H1 (cell line): ENCODE measurements around the gene SMAD1. TPM values are rescaled to one million over a fixed set of nuclear protein-coding genes. Genes with fewer than 3 reads are reported as not detected.
"Not testable (repeated sequence)": the region's sequence is repeated elsewhere in the genome, so short reads cannot be mapped to it uniquely, and the experiment has no call there.

Source experiments
- CTCF ChIA-PET: fragments of 300-600 bp; sonication (Branson Sonifier 250); formaldehyde crosslinking; loops from one replicate; lab custom pipeline; 2021; ENCODE audit not compliant: partially characterized antibody; lab: Charles Lee
- POLR2A ChIA-PET: fragments of 300-600 bp; sonication (Branson Sonifier 250); formaldehyde crosslinking; loops from one replicate; lab custom pipeline; 2021; ENCODE audit warnings: inconsistent platforms; ENCODE audit not compliant: partially characterized antibody; lab: Charles Lee
- DNase-seq, 2 experiments: peaks; one replicate each; pipeline versions ENCODE4 v3.0.0 to v3.0.0-alpha.2; 2010 to 2022; ENCODE audit warnings: low spot score in 2 of 2, low read depth in 1 of 2, mixed read lengths in 1 of 2
- FAIRE-seq: peaks from 2 replicates; lab custom pipeline; 2011; peaks lifted over from hg19 to GRCh38; lab: Jason Lieb, UNC
- H2AFZ ChIP-seq: 2 replicates; pipeline ENCODE4 v1.8.1; 2012; ENCODE audit warnings: low read length, inconsistent platforms
- H2AK5ac ChIP-seq: 2 replicates; pipeline ENCODE4 v1.6.1; 2013; ENCODE audit warnings: low read depth, low read length
- H2BK120ac ChIP-seq: replicated peaks from 2 replicates; pipeline ENCODE3; 2013; ENCODE audit warnings: low read depth, low read length, inconsistent platforms
- H2BK12ac ChIP-seq: 2 replicates; pipeline ENCODE4 v1.6.1; 2013; ENCODE audit warnings: low read depth, low read length
- H2BK15ac ChIP-seq: 2 replicates; pipeline ENCODE4 v1.6.1; 2013; ENCODE audit warnings: low read length
- H2BK20ac ChIP-seq: 2 replicates; pipeline ENCODE4 v1.6.1; 2013; ENCODE audit warnings: low read length
- H2BK5ac ChIP-seq: 2 replicates; pipeline ENCODE4 v1.6.1; 2013; ENCODE audit warnings: low read depth, low read length
- H3K14ac ChIP-seq: 2 replicates; pipeline ENCODE4 v1.6.1; 2013; ENCODE audit warnings: inconsistent platforms; ENCODE audit not compliant: insufficient read length
- H3K18ac ChIP-seq: 2 replicates; pipeline ENCODE4 v1.6.1; 2013; ENCODE audit warnings: low read length; ENCODE audit errors: extremely low read depth
- H3K23ac ChIP-seq: 2 replicates; pipeline ENCODE4 v1.6.1; 2013; ENCODE audit warnings: inconsistent platforms; ENCODE audit not compliant: insufficient read length
- H3K23me2 ChIP-seq: 2 replicates; pipeline ENCODE4 v1.6.1; 2013; ENCODE audit warnings: low read depth, low read length
- H3K27ac ChIP-seq: 2 replicates; pipeline ENCODE4 v1.6.1; 2011; ENCODE audit warnings: low read depth, low read length, inconsistent platforms
- H3K27me3 ChIP-seq, 4 experiments: replicated peaks in 1 of 4; 1 replicate in 1 of 4; 2 replicates in 3 of 4; pipeline versions ENCODE4 v1.6.1 to v1.8.1; 2011 to 2013; ENCODE audit warnings: low read length in 3 of 4, mild to moderate bottlenecking in 3 of 4, inconsistent platforms in 2 of 4, mixed read lengths in 2 of 4, moderate library complexity in 1 of 4; ENCODE audit not compliant: control insufficient read depth in 3 of 4, insufficient read depth in 3 of 4; ENCODE audit errors: extremely low read depth in 1 of 4
- H3K36me3 ChIP-seq, 4 experiments: 2 replicates each; pipeline versions ENCODE4 v1.6.1 to v1.8.1; 2011 to 2013; ENCODE audit warnings: mild to moderate bottlenecking in 4 of 4, low read length in 3 of 4, moderate library complexity in 2 of 4, control low read depth in 1 of 4, inconsistent platforms in 1 of 4; ENCODE audit not compliant: insufficient read depth in 4 of 4, control insufficient read depth in 2 of 4
- H3K4ac ChIP-seq: replicated peaks from 2 replicates; pipeline ENCODE3; 2013; ENCODE audit warnings: low read length, low read depth, mixed read lengths, inconsistent platforms; ENCODE audit not compliant: insufficient read length
- H3K4me1 ChIP-seq, 4 experiments: replicated peaks in 1 of 4; 1 replicate in 1 of 4; 2 replicates in 3 of 4; pipeline versions ENCODE4 v1.6.1 to v1.8.1; 2011 to 2013; ENCODE audit warnings: low read length in 3 of 4, inconsistent platforms in 2 of 4, mixed read lengths in 1 of 4; ENCODE audit not compliant: insufficient read depth in 4 of 4, control insufficient read depth in 3 of 4
- H3K4me2 ChIP-seq, 2 experiments: 2 replicates each; pipeline versions ENCODE4 v1.6.1 to v1.8.1; 2011 to 2013; ENCODE audit warnings: low read depth in 2 of 2, low read length in 2 of 2, control low read depth in 1 of 2, inconsistent platforms in 1 of 2, mild to moderate bottlenecking in 1 of 2; ENCODE audit not compliant: insufficient read depth in 1 of 2
- H3K4me3 ChIP-seq, 4 experiments: fragments of 200-600, 300-600 bp in 1 of 4; sonication (generic), shearing (Covaris generic), sonication (Bioruptor Twin) in 1 of 4; 2 replicates each; pipeline versions ENCODE4 v1.5.1 to v1.8.1; 2011 to 2016; ENCODE audit warnings: low read length in 4 of 4, low read depth in 3 of 4, control low read depth in 2 of 4, inconsistent platforms in 2 of 4, mild to moderate bottlenecking in 2 of 4, mixed read lengths in 1 of 4, moderate library complexity in 1 of 4; ENCODE audit not compliant: insufficient read depth in 2 of 4; ENCODE audit errors: extremely low read depth in 1 of 4
- H3K56ac ChIP-seq: replicated peaks from 2 replicates; pipeline ENCODE3; 2013; ENCODE audit warnings: low read depth, mild to moderate bottlenecking, mixed read lengths, low read length, inconsistent platforms; ENCODE audit not compliant: insufficient read length
- H3K79me1 ChIP-seq: 2 replicates; pipeline ENCODE4 v1.6.1; 2013; ENCODE audit warnings: low read depth, low read length, control low read depth
- H3K79me2 ChIP-seq, 2 experiments: 2 replicates each; pipeline versions ENCODE4 v1.6.1 to v1.8.1; 2012 to 2013; ENCODE audit warnings: low read length in 2 of 2, mild to moderate bottlenecking in 2 of 2, inconsistent platforms in 1 of 2; ENCODE audit not compliant: insufficient read depth in 2 of 2, control insufficient read depth in 1 of 2
- H3K9ac ChIP-seq, 4 experiments: replicated peaks in 1 of 4; 1 replicate in 1 of 4; 2 replicates in 3 of 4; pipeline versions ENCODE4 v1.6.1 to v1.8.1; 2011 to 2013; ENCODE audit warnings: low read depth in 3 of 4, low read length in 3 of 4, control low read depth in 2 of 4, mild to moderate bottlenecking in 2 of 4, moderate library complexity in 2 of 4, inconsistent platforms in 1 of 4; ENCODE audit errors: extremely low read depth in 1 of 4
- H3K9me3 ChIP-seq, 2 experiments: 2 replicates each; pipeline versions ENCODE4 v1.6.1 to v1.8.1; 2012 to 2013; ENCODE audit warnings: mild to moderate bottlenecking in 2 of 2, moderate library complexity in 2 of 2, control low read depth in 1 of 2, inconsistent platforms in 1 of 2, low read depth in 1 of 2, low read length in 1 of 2, mixed read lengths in 1 of 2; ENCODE audit not compliant: insufficient read depth in 2 of 2
- H4K20me1 ChIP-seq, 2 experiments: replicated peaks in 1 of 2; 2 replicates each; pipeline versions ENCODE3 to v1.8.1; 2011 to 2013; ENCODE audit warnings: inconsistent platforms in 2 of 2, low read length in 2 of 2, mild to moderate bottlenecking in 1 of 2; ENCODE audit not compliant: insufficient read depth in 2 of 2, control insufficient read depth in 1 of 2
- H4K5ac ChIP-seq: 2 replicates; pipeline ENCODE4 v1.6.1; 2013; ENCODE audit warnings: low read length, low read depth, mixed read lengths, inconsistent platforms; ENCODE audit not compliant: insufficient read length
- H4K8ac ChIP-seq: 2 replicates; pipeline ENCODE4 v1.8.0; 2013; ENCODE audit warnings: mild to moderate bottlenecking, moderate library complexity, low read length, inconsistent platforms; ENCODE audit not compliant: insufficient read depth; ENCODE audit errors: extremely low read depth
- H4K91ac ChIP-seq: replicated peaks from 2 replicates; pipeline ENCODE3; 2013; ENCODE audit warnings: low read length, mixed read lengths, inconsistent platforms; ENCODE audit not compliant: insufficient read length
- WGBS, 2 experiments: shearing (Covaris generic) in 1 of 2; methylation state at CpG; one replicate each; pipeline versions ENCODE4 v1.1.6 to v1.1.7; 2013 to 2015; ENCODE audit warnings: low lambda C conversion rate in 2 of 2, mixed read lengths in 2 of 2, inconsistent platforms in 1 of 2, low coverage in 1 of 2, missing lambda C conversion rate in 1 of 2; ENCODE audit not compliant: insufficient replicate concordance in 2 of 2, insufficient coverage in 1 of 2, insufficient read length in 1 of 2; ENCODE audit errors: extremely low coverage in 1 of 2, missing lambda C conversion rate in 1 of 2; 5-methylcytosine and 5-hydroxymethylcytosine counted together
- polyA plus RNA-seq, 7 experiments: library from polyadenylated mRNA; depleted of rRNA in 3 of 7; stranded (reverse) in 5 of 7; unstranded in 2 of 7; fragments of >200 nt in 5 of 7; fragments of 200-250 nt in 2 of 7; gene quantifications; 1 replicate in 5 of 7; 2 replicates in 1 of 7; 4 replicates in 1 of 7; pipeline versions ENCODE4 v1.2.1 to v1.2.3, GENCODE V29; 2011 to 2013; ENCODE audit warnings: missing spikeins in 2 of 7, mixed read lengths in 2 of 7
- total RNA-seq: library from RNA; stranded (reverse); fragmentation: NEBNext Ultra II Directional; extraction: Animal tissue kit (Norgen Biotek cat#: 25700); gene quantifications from 2 replicates; pipeline ENCODE4 v1.2.1, GENCODE V29; 2021

SMAD1 gene
- total and polyA plus RNA-seq, 2 of the 8 experiments (the other 6 are each of a cell fraction or from before 2014, with no cell fraction given) = 22.6 to 25.3 TPM

GRCh38 chr4:145533415-145533814 is 51.8 kb downstream of the SMAD1 start:
- H3K23ac ChIP-seq, H2AK5ac ChIP-seq, H2BK5ac ChIP-seq, H3K27ac ChIP-seq, H3K56ac ChIP-seq, H3K79me1 ChIP-seq, H3K79me2 ChIP-seq, H2BK12ac ChIP-seq, H3K4me3 ChIP-seq, H3K36me3 ChIP-seq, H3K9ac ChIP-seq, H2BK15ac ChIP-seq, H3K4me1 ChIP-seq, H3K18ac ChIP-seq, H2AFZ ChIP-seq, H4K5ac ChIP-seq, DNase-seq, H4K20me1 ChIP-seq, H3K9me3 ChIP-seq, H4K8ac ChIP-seq, H3K4ac ChIP-seq, H3K23me2 ChIP-seq, H3K27me3 ChIP-seq, H2BK20ac ChIP-seq, H2BK120ac ChIP-seq, H3K14ac ChIP-seq, H4K91ac ChIP-seq, POLR2A ChIA-PET, FAIRE-seq, H3K4me2 ChIP-seq: not testable (repeated sequence)
- CTCF ChIA-PET = interaction anchor here (1.4 kb wide), 1 partner anchor 24 kb away, joined by 3 read pairs; no protein-coding TSS in a partner anchor
- 100% methylated on average over 3 of the region's 3 CpGs; no CpG with 5 or more reads in 1 of the 2 experiments for WGBS, 2 experiments
